HepG2 (cell line): ENCODE results near the gene BMP8B. TPM values are rescaled to one million over a fixed set of nuclear protein-coding genes. Genes with fewer than 3 reads are reported as not detected.
"Not testable (repeated sequence)": the region's sequence is repeated elsewhere in the genome, so short reads cannot be mapped to it uniquely, and the experiment has no call there.

Experiments
- ATAC-seq: fragments of 200-7000 bp; cut with Tn5 transposase; 3 replicates; pipeline ENCODE4 v1.9.1; 2020; ENCODE audit warnings: mild to moderate bottlenecking, moderate library complexity
- BruUV-seq: library from RNA; stranded (reverse); fragments of 400-500 nt; replicated peaks from 2 replicates; lab custom pipeline; 2021; lab: Mats Ljungman, UMichigan
- CTCF ChIA-PET: fragments of 300-600 bp; formaldehyde crosslinking; extraction: SDS; loops from one replicate; lab custom pipeline; 2021; ENCODE audit warnings: low total read pairs, inconsistent platforms, low intra/inter-chr PET ratio; lab: Yijun Ruan, JAX
- POLR2A ChIA-PET: fragments of 350-600 bp; sonication (Branson Sonifier 250); formaldehyde crosslinking; loops from one replicate; lab custom pipeline; 2020; ENCODE audit warnings: antibody characterized with exemption, inconsistent platforms; lab: Yijun Ruan, JAX
- DNase-seq: peaks from one replicate; pipeline ENCODE4 v3.0.0-alpha.2; 2015; ENCODE audit warnings: low spot score
- FAIRE-seq: peaks from 3 replicates; lab custom pipeline; 2011; peaks lifted over from hg19 to GRCh38; lab: Jason Lieb, UNC
- H2AFZ ChIP-seq: one replicate; pipeline ENCODE4 v1.6.1; 2011; ENCODE audit warnings: low read length, inconsistent platforms
- H3K27ac ChIP-seq: fragments of 300-600 bp; 3 replicates; pipeline ENCODE4 v1.8.0; 2011; ENCODE audit warnings: mixed run types, mild to moderate bottlenecking, mixed read lengths, low read length, inconsistent platforms; ENCODE audit not compliant: insufficient read depth; ENCODE audit errors: extremely low read length
- H3K27me3 ChIP-seq, 2 experiments: fragments of 200-600 bp in 1 of 2; 2 replicates in 1 of 2; 3 replicates in 1 of 2; pipeline versions ENCODE4 v1.6.0 to v1.8.0; 2011; ENCODE audit warnings: low read length in 2 of 2, mild to moderate bottlenecking in 2 of 2, moderate library complexity in 2 of 2, inconsistent platforms in 1 of 2; ENCODE audit not compliant: insufficient read depth in 2 of 2, control insufficient read depth in 1 of 2
- H3K36me3 ChIP-seq, 2 experiments: fragments of 200-600 bp in 1 of 2; replicated peaks in 1 of 2; 2 replicates in 1 of 2; 3 replicates in 1 of 2; pipeline versions ENCODE4 v1.5.1 to v1.8.0; 2011; ENCODE audit warnings: low read length in 2 of 2, inconsistent platforms in 1 of 2; ENCODE audit not compliant: insufficient read depth in 2 of 2, control insufficient read depth in 1 of 2
- H3K4me1 ChIP-seq: 2 replicates; pipeline ENCODE4 v1.5.1; 2012; ENCODE audit warnings: low read length, inconsistent platforms; ENCODE audit not compliant: insufficient read depth
- H3K4me2 ChIP-seq: 2 replicates; pipeline ENCODE4 v1.6.0; 2011; ENCODE audit warnings: low read depth, low read length, inconsistent platforms
- H3K4me3 ChIP-seq, 3 experiments: fragments of 200-600 bp in 1 of 3; sonication (generic), shearing (Covaris generic) in 1 of 3; replicated peaks in 1 of 3; 2 replicates each; pipeline ENCODE4 v1.5.1; 2011 to 2016; ENCODE audit warnings: low read length in 3 of 3, inconsistent platforms in 2 of 3, low read depth in 2 of 3, mild to moderate bottlenecking in 2 of 3, control low read depth in 1 of 3, mixed read lengths in 1 of 3; ENCODE audit not compliant: insufficient read depth in 1 of 3
- H3K79me2 ChIP-seq: one replicate; pipeline ENCODE4 v1.6.1; 2011; ENCODE audit warnings: low read length, inconsistent platforms; ENCODE audit not compliant: insufficient read depth
- H3K9ac ChIP-seq: 2 replicates; pipeline ENCODE4 v1.6.0; 2011; ENCODE audit warnings: mild to moderate bottlenecking, low read depth, low read length, inconsistent platforms; ENCODE audit not compliant: insufficient read depth
- H3K9me3 ChIP-seq: 2 replicates; pipeline ENCODE4 v1.5.1; 2012; ENCODE audit warnings: mild to moderate bottlenecking, low read length
- H4K20me1 ChIP-seq: 2 replicates; pipeline ENCODE4 v1.6.0; 2011; ENCODE audit warnings: inconsistent platforms, mild to moderate bottlenecking, low read length, moderate library complexity; ENCODE audit not compliant: insufficient read depth
- ELF4 ChIP-seq: sonication (generic); formaldehyde crosslinking; IDR thresholded peaks from 2 replicates; pipeline ENCODE4 v1.5.0; 2020; ENCODE audit warnings: missing genetic modification reagents, mild to moderate bottlenecking, moderate library complexity, borderline replicate concordance
- SNAI1 ChIP-seq: sonication (generic); formaldehyde crosslinking; IDR thresholded peaks from 2 replicates; pipeline ENCODE4 v1.5.0; 2020; ENCODE audit warnings: mild to moderate bottlenecking, missing genetic modification reagents, borderline replicate concordance
- WGBS: methylation state at CpG from one replicate; pipeline ENCODE4 v1.1.6; 2017; ENCODE audit warnings: low lambda C conversion rate; 5-methylcytosine and 5-hydroxymethylcytosine counted together
- in situ Hi-C: cut with HindIII; loops from 2 replicates; pipeline ENCODE4 v1.10.0; 2017; ENCODE audit warnings: low pct_unique_long_range_greater_than_20kb; ENCODE audit not compliant: extremely low pct_ligation_motif_present
- intact Hi-C: fragments of 100-400 bp; cut with micrococcal nuclease; formaldehyde crosslinking; loops from one replicate; pipeline ENCODE4 v1.10.0; 2022; ENCODE audit not compliant: unreplicated experiment
- polyA plus RNA-seq, 8 experiments: library from polyadenylated mRNA; depleted of rRNA in 3 of 8; stranded (reverse) in 7 of 8; unstranded in 1 of 8; fragments of >200 nt; fragmentation: Illumina TruSeq in 4 of 8; extraction: Trizol in 4 of 8; gene quantifications; 2 replicates each; pipeline versions ENCODE4 v1.2.1 to v1.2.3, GENCODE V29; 2011 to 2016; ENCODE audit warnings: low read depth in 4 of 8, missing spikeins in 1 of 8, mixed read lengths in 1 of 8; ENCODE audit not compliant: insufficient read depth in 1 of 8
- total RNA-seq, 5 experiments: library from RNA; depleted of rRNA; stranded (reverse); fragments of >200 nt; fragmentation: Illumina TruSeq; extraction: Trizol; gene quantifications; 2 replicates each; pipeline ENCODE4 v1.2.3, GENCODE V29; 2016; ENCODE audit warnings: low read depth in 1 of 5

Gene BMP8B
- total and polyA plus RNA-seq, 2 of the 13 experiments (the other 11 are each of a cell fraction or from before 2014, with no cell fraction given) = 0.29 to 0.41 TPM

GRCh38 chr1:39779137-39779536 lies 9.5 kb downstream of the BMP8B start:
- Histone ChIP-seq H3K4me2 (no peak overlapping the region), H3K9ac (no peak overlapping the region), H3K9me3 (no peaks in the 10 kb centered on the region), H3K36me3 (no peaks in the 10 kb centered on the region), H3K4me3 (no peak overlapping the region), H4K20me1 (no peaks in the 10 kb centered on the region), H2AFZ (no peak overlapping the region), H3K27ac (no peak overlapping the region), H3K4me1 (peaks cover 10% of the 10 kb centered on the region; the same call in 1 of the 2 replicates), H3K27me3 (no peaks in the 10 kb centered on the region), H3K79me2 (no peaks in the 10 kb centered on the region)
- in situ Hi-C loops = no loop called here
- WGBS = 63% methylated on average over 3 of the region's 7 CpGs
- DNase-seq (no peak), ATAC-seq (no peak), FAIRE-seq (no peak)
- POLR2A ChIA-PET = no interaction called here
- intact Hi-C loops = no loop called here
- CTCF ChIA-PET = no interaction called here
- no TSS peak for BruUV-seq
- TF ChIP-seq ELF4 (CRISPR knock-in tag) = no peak
- TF ChIP-seq SNAI1 (CRISPR knock-in tag) = no peak

DNA sequence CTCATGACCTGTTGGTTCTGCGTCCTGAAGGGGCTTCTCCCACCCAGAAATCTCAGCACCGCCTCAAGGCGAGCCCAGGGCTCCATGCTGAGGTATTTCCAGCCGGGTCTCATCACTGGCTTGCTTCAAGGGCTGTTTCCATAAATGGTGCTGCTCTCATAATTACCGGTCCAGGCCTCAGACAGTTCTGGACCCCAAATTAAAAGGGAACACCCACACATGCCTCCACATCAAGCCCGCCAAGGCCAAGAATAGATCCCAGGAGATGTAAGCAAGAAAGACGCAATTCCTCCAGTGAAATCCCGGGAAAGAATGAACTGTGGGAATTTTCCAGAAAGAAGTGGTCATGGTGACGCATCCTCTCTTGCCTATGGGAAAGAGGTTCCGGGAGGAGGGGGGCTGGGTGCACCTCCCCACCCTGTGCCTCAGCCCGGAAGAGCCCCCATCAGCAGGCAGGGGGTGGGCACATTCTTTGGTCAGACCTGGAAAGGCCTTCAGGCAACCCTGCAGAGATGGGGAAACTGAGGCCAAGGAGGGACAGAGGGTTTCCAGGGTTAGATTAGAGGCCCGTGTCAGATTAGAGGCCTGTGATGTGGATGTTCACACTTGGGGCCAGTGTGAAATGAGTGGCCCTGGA lies 10.1 kb downstream of the BMP8B start:
- POLR2A ChIA-PET, H3K79me2 ChIP-seq, BruUV-seq, intact Hi-C loops, H3K9ac ChIP-seq, H3K9me3 ChIP-seq, in situ Hi-C loops, H3K27me3 ChIP-seq, H3K36me3 ChIP-seq, H4K20me1 ChIP-seq, CTCF ChIA-PET, DNase-seq, H3K27ac ChIP-seq, FAIRE-seq, H2AFZ ChIP-seq, H3K4me3 ChIP-seq, ATAC-seq, H3K4me2 ChIP-seq: not testable (repeated sequence)
- WGBS = 62% methylated on average over 9 of the region's 12 CpGs
- H3K4me1 ChIP-seq = peaks cover 10% of the 10 kb centered on the region; the same call in 1 of the 2 replicates

DNA sequence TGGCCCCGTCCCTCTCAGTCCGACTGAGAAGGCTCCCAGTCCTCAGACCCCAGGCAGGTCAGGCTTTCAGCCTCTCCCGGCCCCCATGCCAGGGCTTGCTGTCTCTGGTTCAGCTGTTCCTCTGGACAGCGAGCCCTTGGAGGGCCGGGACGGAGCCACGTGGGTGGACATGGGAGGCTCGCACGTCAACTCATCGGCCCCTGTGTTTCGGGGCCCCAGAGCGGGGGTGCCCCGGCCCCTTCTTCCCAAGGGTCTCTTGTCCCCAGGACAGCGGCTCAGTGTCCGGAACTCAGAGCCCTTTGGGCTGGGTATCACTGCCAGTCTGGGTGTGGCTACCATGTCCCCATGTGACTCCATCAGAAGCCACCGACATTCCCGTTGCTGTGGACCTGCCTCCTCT lies 10.8 kb downstream of the BMP8B start:
- H3K36me3 ChIP-seq, H3K9me3 ChIP-seq, in situ Hi-C loops, H3K4me2 ChIP-seq, H3K27ac ChIP-seq, CTCF ChIA-PET, POLR2A ChIA-PET, BruUV-seq, H3K9ac ChIP-seq, H3K27me3 ChIP-seq, H3K79me2 ChIP-seq, H3K4me3 ChIP-seq, DNase-seq, H2AFZ ChIP-seq, intact Hi-C loops, FAIRE-seq, H4K20me1 ChIP-seq, ATAC-seq: not testable (repeated sequence)
- WGBS = 87% methylated on average over 5 of the region's 17 CpGs
- H3K4me1 ChIP-seq = peaks cover 10% of the 10 kb centered on the region; the same call in 1 of the 2 replicates
